IMR-90 (cell line): Measurements from ENCODE around the gene UQCRC1.

Experiments
- BHLHE40 ChIP-seq: fragments of 150-350 bp; IDR thresholded peaks from 2 replicates; pipeline ENCODE4 v1.6.1; 2016; ENCODE audit warnings: mild to moderate bottlenecking, low read depth, low read length
- CEBPB ChIP-seq: IDR thresholded peaks from 2 replicates; pipeline ENCODE4 v1.6.1; 2012; ENCODE audit warnings: low read depth, low read length, improper control_type of control experiment
- FOS ChIP-seq: fragments of 150-350 bp; IDR thresholded peaks from 2 replicates; pipeline ENCODE4 v1.6.1; 2016; ENCODE audit warnings: low read depth, low read length
- MAFK ChIP-seq: IDR thresholded peaks from 2 replicates; pipeline ENCODE4 v1.6.1; 2012; ENCODE audit warnings: low read depth, low read length, improper control_type of control experiment
- MAZ ChIP-seq: IDR thresholded peaks from 2 replicates; pipeline ENCODE4 v1.6.1; 2012; ENCODE audit warnings: low read depth, mild to moderate bottlenecking, low read length, improper control_type of control experiment, moderate library complexity, borderline replicate concordance
- POLR2A ChIP-seq: IDR thresholded peaks from 2 replicates; pipeline ENCODE4 v1.6.1; 2012; ENCODE audit warnings: mild to moderate bottlenecking, low read depth, low read length
- RAD21 ChIP-seq: IDR thresholded peaks from 2 replicates; pipeline ENCODE4 v1.6.1; 2012; ENCODE audit warnings: low read length, improper control_type of control experiment
- RCOR1 ChIP-seq: IDR thresholded peaks from 2 replicates; pipeline ENCODE4 v1.6.1; 2012; ENCODE audit warnings: mild to moderate bottlenecking, low read length, improper control_type of control experiment; ENCODE audit not compliant: insufficient replicate concordance
- RFX5 ChIP-seq: IDR thresholded peaks from 2 replicates; pipeline ENCODE4 v1.8.0; 2012; ENCODE audit warnings: low read depth, mild to moderate bottlenecking, low read length, moderate library complexity
- SMC3 ChIP-seq: fragments of 150-350 bp; IDR thresholded peaks from 2 replicates; pipeline ENCODE4 v1.6.1; 2016; ENCODE audit warnings: low read depth, mild to moderate bottlenecking, antibody characterized with exemption, low read length, moderate library complexity
- TF ChIP-seq, protein P1 (sequence below): conservative IDR thresholded peaks from 2 replicates; pipeline ENCODE4 v1.5.1; 2012; ENCODE audit warnings: mild to moderate bottlenecking, low read depth, low read length, improper control_type of control experiment
- TF ChIP-seq, protein P2 (sequence below): fragments of 150-350 bp; IDR thresholded peaks from 2 replicates; pipeline ENCODE4 v1.6.1; 2016; ENCODE audit warnings: low read depth, mild to moderate bottlenecking, low read length, moderate library complexity, borderline replicate concordance

DNA sequence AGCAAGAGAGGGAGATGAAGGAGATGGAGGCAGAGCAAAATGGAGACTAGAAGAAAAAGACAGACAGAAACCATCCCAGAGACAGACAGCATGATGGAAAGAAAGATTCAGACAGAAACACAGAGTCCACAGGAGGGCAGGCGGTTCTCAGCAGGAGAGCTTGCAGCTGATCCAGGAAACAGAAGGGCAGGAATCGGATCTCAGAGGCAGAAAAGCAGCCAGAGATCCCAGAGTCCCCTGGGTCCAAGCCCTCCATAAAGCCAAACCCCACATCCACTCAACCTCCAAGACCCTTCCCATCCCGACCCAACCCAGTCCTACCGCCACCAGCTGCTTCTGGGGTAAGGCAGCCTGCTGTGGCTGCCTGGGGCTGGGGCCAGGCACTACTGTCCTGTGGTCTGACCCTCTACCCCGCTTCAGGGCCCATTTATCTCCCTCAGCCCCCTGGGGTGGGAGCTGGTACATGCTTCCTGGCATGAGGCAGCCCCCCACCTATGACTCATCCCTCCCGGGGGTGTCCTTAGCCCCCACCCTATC lies 46.0 kb downstream of the UQCRC1 start, which contains the start of gene UCN2:
- TF ChIP-seq, protein P1, sequence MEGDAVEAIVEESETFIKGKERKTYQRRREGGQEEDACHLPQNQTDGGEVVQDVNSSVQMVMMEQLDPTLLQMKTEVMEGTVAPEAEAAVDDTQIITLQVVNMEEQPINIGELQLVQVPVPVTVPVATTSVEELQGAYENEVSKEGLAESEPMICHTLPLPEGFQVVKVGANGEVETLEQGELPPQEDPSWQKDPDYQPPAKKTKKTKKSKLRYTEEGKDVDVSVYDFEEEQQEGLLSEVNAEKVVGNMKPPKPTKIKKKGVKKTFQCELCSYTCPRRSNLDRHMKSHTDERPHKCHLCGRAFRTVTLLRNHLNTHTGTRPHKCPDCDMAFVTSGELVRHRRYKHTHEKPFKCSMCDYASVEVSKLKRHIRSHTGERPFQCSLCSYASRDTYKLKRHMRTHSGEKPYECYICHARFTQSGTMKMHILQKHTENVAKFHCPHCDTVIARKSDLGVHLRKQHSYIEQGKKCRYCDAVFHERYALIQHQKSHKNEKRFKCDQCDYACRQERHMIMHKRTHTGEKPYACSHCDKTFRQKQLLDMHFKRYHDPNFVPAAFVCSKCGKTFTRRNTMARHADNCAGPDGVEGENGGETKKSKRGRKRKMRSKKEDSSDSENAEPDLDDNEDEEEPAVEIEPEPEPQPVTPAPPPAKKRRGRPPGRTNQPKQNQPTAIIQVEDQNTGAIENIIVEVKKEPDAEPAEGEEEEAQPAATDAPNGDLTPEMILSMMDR: 0 out of 2 replicates have a peak, but pooled peaks have one; percentile 5
- TF ChIP-seq POLR2A (no peak), FOS (no peak), MAZ (no peak), MAFK (no peak), RFX5 (no peak), RAD21 (no peak), BHLHE40 (no peak), SMC3 (no peak), CEBPB (no peak), RCOR1 (no peak)
- TF ChIP-seq, protein P2, sequence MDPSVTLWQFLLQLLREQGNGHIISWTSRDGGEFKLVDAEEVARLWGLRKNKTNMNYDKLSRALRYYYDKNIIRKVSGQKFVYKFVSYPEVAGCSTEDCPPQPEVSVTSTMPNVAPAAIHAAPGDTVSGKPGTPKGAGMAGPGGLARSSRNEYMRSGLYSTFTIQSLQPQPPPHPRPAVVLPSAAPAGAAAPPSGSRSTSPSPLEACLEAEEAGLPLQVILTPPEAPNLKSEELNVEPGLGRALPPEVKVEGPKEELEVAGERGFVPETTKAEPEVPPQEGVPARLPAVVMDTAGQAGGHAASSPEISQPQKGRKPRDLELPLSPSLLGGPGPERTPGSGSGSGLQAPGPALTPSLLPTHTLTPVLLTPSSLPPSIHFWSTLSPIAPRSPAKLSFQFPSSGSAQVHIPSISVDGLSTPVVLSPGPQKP: no peak
